K562 (cell line): Measurements from ENCODE around the gene PRMT6. TPM values are rescaled to one million over a fixed set of nuclear protein-coding genes. Genes with fewer than 3 reads are reported as not detected.
A peak's percentile ranks its signal among the peaks of the same experiment; 100 is the strongest.

Source experiments
- ATAC-seq: fragments of 200-7000 bp; cut with Tn5 transposase; 3 replicates; pipeline ENCODE4 v1.9.1; 2020; ENCODE audit warnings: moderate library complexity
- BruUV-seq: library from RNA; stranded (reverse); fragments of 400-500 nt; replicated peaks from 2 replicates; lab custom pipeline; 2021; lab: Mats Ljungman, UMichigan
- CTCF ChIA-PET: fragments of 300-600 bp; formaldehyde crosslinking; extraction: SDS; loops from one replicate; lab custom pipeline; 2021; ENCODE audit warnings: low intra/inter-chr PET ratio; lab: Yijun Ruan, JAX
- POLR2A ChIA-PET: fragments of 300-600, 350-650 bp; sonication (Branson Sonifier 250); formaldehyde crosslinking; extraction: SDS; loops from one replicate; lab custom pipeline; 2021; ENCODE audit warnings: antibody characterized with exemption, inconsistent platforms; lab: Yijun Ruan, JAX
- DNase-seq, 4 experiments: peaks; one replicate each; pipeline versions ENCODE4 v3.0.0 to v3.0.0-alpha.2; 2011 to 2018; ENCODE audit warnings: low spot score in 3 of 4, mixed read lengths in 3 of 4; ENCODE audit errors: extremely low read depth in 1 of 4
- FAIRE-seq: peaks from 2 replicates; lab custom pipeline; 2011; peaks lifted over from hg19 to GRCh38; lab: Jason Lieb, UNC
- H2AFZ ChIP-seq: 2 replicates; pipeline ENCODE4 v1.6.0; 2011; ENCODE audit warnings: low read depth, low read length, control low read depth, inconsistent platforms
- H3K27ac ChIP-seq: fragments of 200-600 bp; 3 replicates; pipeline ENCODE4 v1.8.0; 2011; ENCODE audit warnings: low read depth, mild to moderate bottlenecking, control low read depth, inconsistent platforms, low read length, moderate library complexity, mixed read lengths; ENCODE audit errors: extremely low read depth
- H3K27me3 ChIP-seq, 2 experiments: fragments of 300-600 bp in 1 of 2; 2 replicates in 1 of 2; 3 replicates in 1 of 2; pipeline versions ENCODE4 v1.6.0 to v1.8.0; 2011; ENCODE audit warnings: inconsistent platforms in 2 of 2, low read length in 2 of 2, mild to moderate bottlenecking in 1 of 2, mixed read lengths in 1 of 2, moderate library complexity in 1 of 2; ENCODE audit not compliant: control insufficient read depth in 2 of 2, insufficient read depth in 2 of 2
- H3K36me3 ChIP-seq: fragments of 300-600 bp; 3 replicates; pipeline ENCODE4 v1.8.0; 2011; ENCODE audit warnings: mild to moderate bottlenecking, low read length, inconsistent platforms; ENCODE audit not compliant: control insufficient read depth, insufficient read depth
- H3K4me1 ChIP-seq, 2 experiments: fragments of 200-600 bp in 1 of 2; replicated peaks in 1 of 2; 2 replicates in 1 of 2; 3 replicates in 1 of 2; pipeline versions ENCODE4 v1.5.1 to v1.8.0; 2011; ENCODE audit warnings: inconsistent platforms in 2 of 2, low read length in 2 of 2, mild to moderate bottlenecking in 1 of 2, mixed read lengths in 1 of 2, moderate library complexity in 1 of 2; ENCODE audit not compliant: control insufficient read depth in 2 of 2, insufficient read depth in 2 of 2
- H3K4me2 ChIP-seq: 2 replicates; pipeline ENCODE4 v1.6.1; 2011; ENCODE audit warnings: low read length, control low read depth, inconsistent platforms, mixed read lengths; ENCODE audit not compliant: insufficient read depth
- H3K4me3 ChIP-seq: fragments of 200-600 bp; sonication (generic), shearing (Covaris generic); 2 replicates; pipeline ENCODE4 v1.5.1; 2016; ENCODE audit warnings: control low read depth, inconsistent platforms
- H3K79me2 ChIP-seq: fragments of 200-600 bp; 3 replicates; pipeline ENCODE4 v1.8.0; 2011; ENCODE audit warnings: low read length, inconsistent platforms; ENCODE audit not compliant: control insufficient read depth, insufficient read depth
- H3K9ac ChIP-seq, 2 experiments: 2 replicates each; pipeline versions ENCODE4 v1.6.0 to v1.6.1; 2011; ENCODE audit warnings: low read depth in 2 of 2, low read length in 2 of 2, control low read depth in 1 of 2, inconsistent platforms in 1 of 2, mild to moderate bottlenecking in 1 of 2, mixed read lengths in 1 of 2; ENCODE audit not compliant: insufficient read depth in 1 of 2
- H3K9me1 ChIP-seq: one replicate; pipeline ENCODE4 v1.6.0; 2011; ENCODE audit warnings: inconsistent platforms, mild to moderate bottlenecking, low read length, moderate library complexity; ENCODE audit not compliant: control insufficient read depth, insufficient read depth
- H3K9me3 ChIP-seq: replicated peaks from 2 replicates; pipeline ENCODE4 v1.5.1; 2011; ENCODE audit warnings: low read depth, low read length, inconsistent platforms; ENCODE audit not compliant: control insufficient read depth, insufficient read depth
- H4K20me1 ChIP-seq: replicated peaks from 2 replicates; pipeline ENCODE4 v1.6.1; 2011; ENCODE audit warnings: low read length, inconsistent platforms, mixed read lengths; ENCODE audit not compliant: control insufficient read depth, insufficient read depth
- DLX4 ChIP-seq: fragments of 250-450 bp; sonication (Bioruptor Pico); IDR thresholded peaks from 2 replicates; pipeline ENCODE4 v1.6.1; 2021; ENCODE audit warnings: mild to moderate bottlenecking
- EGR1 ChIP-seq: fragments of 450-650 bp; conservative IDR thresholded peaks from 2 replicates; pipeline ENCODE4 v1.6.1; 2017; ENCODE audit warnings: mild to moderate bottlenecking
- MAX ChIP-seq: sonication (generic); formaldehyde crosslinking; IDR thresholded peaks from 2 replicates; pipeline ENCODE4 v1.9.0; 2022; ENCODE audit warnings: mild to moderate bottlenecking, missing genetic modification reagents
- MYNN ChIP-seq, 2 experiments: sonication (generic); formaldehyde crosslinking in 1 of 2; IDR thresholded peaks; 2 replicates each; pipeline versions ENCODE4 v1.5.0 to v1.6.1; 2016 to 2020; ENCODE audit warnings: antibody characterized with exemption in 1 of 2, missing genetic modification reagents in 1 of 2
- PHF8 ChIP-seq: fragments of 200-600 bp; sonication (generic); IDR thresholded peaks from 2 replicates; pipeline ENCODE4 v1.6.1; 2012; ENCODE audit warnings: mixed run types, mild to moderate bottlenecking, inconsistent platforms, low read length, moderate library complexity, borderline replicate concordance
- POLR2AphosphoS5 ChIP-seq: IDR thresholded peaks from 2 replicates; pipeline ENCODE4 v1.6.1; 2011; ENCODE audit warnings: mild to moderate bottlenecking, low read depth, low read length, moderate library complexity; ENCODE audit not compliant: control insufficient read depth, insufficient read depth
- POLR2G ChIP-seq: fragments of 200-400 bp; formaldehyde crosslinking; IDR thresholded peaks from 2 replicates; pipeline ENCODE4 v1.6.1; 2017; ENCODE audit warnings: low read depth, mild to moderate bottlenecking, antibody characterized with exemption, low read length, moderate library complexity
- RBM22 ChIP-seq: fragments of 200-400 bp; formaldehyde crosslinking; IDR thresholded peaks from 2 replicates; pipeline ENCODE4 v1.6.1; 2018; ENCODE audit warnings: low read length, low read depth; ENCODE audit not compliant: poor library complexity, severe bottlenecking
- SREBF1 ChIP-seq: fragments of 150-350 bp; IDR thresholded peaks from 2 replicates; pipeline ENCODE4 v1.6.1; 2014; ENCODE audit warnings: antibody characterized with exemption, low read depth, low read length, borderline replicate concordance
- TEAD1 ChIP-seq, 2 experiments: fragments of 450-650 bp in 1 of 2; sonication (generic) in 1 of 2; formaldehyde crosslinking; IDR thresholded peaks; 2 replicates each; pipeline versions ENCODE4 v1.4.0 to v1.8.0; 2020 to 2022; ENCODE audit warnings: mild to moderate bottlenecking in 2 of 2, missing genetic modification reagents in 1 of 2
- TRIM25 ChIP-seq: fragments of 450-650 bp; IDR thresholded peaks from 2 replicates; pipeline ENCODE4 v1.7.0; 2016; ENCODE audit warnings: borderline replicate concordance
- UBTF ChIP-seq, 2 experiments: IDR thresholded peaks; 2 replicates each; pipeline ENCODE4 v1.6.1; 2012; ENCODE audit warnings: improper control_type of control experiment in 2 of 2, low read depth in 2 of 2, low read length in 2 of 2, borderline replicate concordance in 1 of 2
- ZNF79 ChIP-seq: fragments of 250-450 bp; sonication (Bioruptor Pico); IDR thresholded peaks from 2 replicates; pipeline ENCODE4 v1.4.0; 2020; ENCODE audit warnings: low read depth, mild to moderate bottlenecking, moderate library complexity
- WGBS: fragments of 100-300 bp; shearing (Covaris generic); methylation state at CpG from one replicate; pipeline ENCODE4 v1.1.6; 2016; ENCODE audit warnings: low coverage, mixed read lengths; ENCODE audit not compliant: insufficient coverage; ENCODE audit errors: missing lambda C conversion rate; 5-methylcytosine and 5-hydroxymethylcytosine counted together
- in situ Hi-C: fragments of 300-500 bp; cut with MboI; formaldehyde crosslinking; loops from 4 replicates; pipeline ENCODE4 v1.15.0; 2018; ENCODE audit warnings: inconsistent platforms, mixed read lengths
- intact Hi-C: fragments of 100-400 bp; cut with micrococcal nuclease; formaldehyde crosslinking; loops from 2 replicates; pipeline ENCODE4 v1.14.2; 2022
- polyA plus RNA-seq, 8 experiments: library from polyadenylated mRNA; depleted of rRNA in 4 of 8; stranded (reverse) in 5 of 8; unstranded in 3 of 8; fragments of >200 nt; fragmentation: Nextera tagmentation in 2 of 8; fragmentation: Illumina TruSeq in 1 of 8; extraction: Ambion mirVana in 2 of 8; extraction: Trizol in 1 of 8; gene quantifications; 2 replicates each; pipeline versions ENCODE4 v1.2.1 to v1.2.3, GENCODE V29; 2011 to 2014; ENCODE audit warnings: inconsistent platforms in 1 of 8, missing spikeins in 1 of 8
- total RNA-seq, 7 experiments: library from RNA; depleted of rRNA in 6 of 7; stranded (reverse); fragments of >200 nt in 6 of 7; fragmentation: Illumina TruSeq in 2 of 7; extraction: Trizol in 2 of 7; gene quantifications; 2 replicates each; pipeline versions ENCODE4 v1.2.1 to v1.2.3, GENCODE V29; 2011 to 2021; ENCODE audit warnings: low replicate concordance in 1 of 7

PRMT6 gene
- total and polyA plus RNA-seq, 9 of the 15 experiments (the other 6 are each of a cell fraction or from before 2014, with no cell fraction given), result 6.1 to 36.9 (median 29.4) TPM

GRCh38 chr1:107057197-107058133 lies 991 bp downstream of the PRMT6 start:
- H3K4me3 ChIP-seq, result peak overlapping the region; percentile 77
- POLR2A ChIA-PET, result interaction anchor here (0.5 to 1.1 kb wide), 6 partner anchors 10 to 1972 kb away, joined by 3 to 4 read pairs (median 4); no protein-coding TSS in a partner anchor
- peaks cover 27% of the 10 kb centered on the region; the same call in 2 of the 3 replicates for H3K36me3 ChIP-seq
- H4K20me1 ChIP-seq, result no peaks in the 10 kb centered on the region
- no peaks in the 10 kb centered on the region for H3K9me1 ChIP-seq
- no peak for FAIRE-seq
- CTCF ChIA-PET, result no interaction called here
- peak; percentile 84 for ATAC-seq
- H3K79me2 ChIP-seq, result peaks cover 29% of the 10 kb centered on the region
- WGBS, result under 1% methylated on average over 53 of the region's 55 CpGs
- DNase-seq, result peak; percentile 55 to 78 (median 66)
- peak overlapping the region; percentile 99 for H2AFZ ChIP-seq
- BruUV-seq, result no TSS peak
- in situ Hi-C loops (no loop called here), intact Hi-C loops (loop anchor here (5.0 kb wide), 1 partner anchor 40 kb away; no protein-coding TSS in a partner anchor)
- H3K9me3 ChIP-seq, result no peaks in the 10 kb centered on the region
- peak overlapping the region; percentile 87 for H3K27ac ChIP-seq
- no peaks in the 10 kb centered on the region for H3K27me3 ChIP-seq
- H3K4me2 ChIP-seq, result peak overlapping the region; percentile 97
- H3K9ac ChIP-seq, result peak overlapping the region; percentile 83 to 100
- peaks cover 3 to 19% of the 10 kb centered on the region in 2 experiments; a peak in 3 of 5 replicates for H3K4me1 ChIP-seq
- peak; percentile 72 for TF ChIP-seq MAX (CRISPR knock-in tag)
- TF ChIP-seq DLX4, result no peak
- no peak for TF ChIP-seq SREBF1
- TF ChIP-seq MYNN (IDR thresholded peaks at IDR 0.05), result 0 out of 2 replicates have a peak, but pooled peaks have one; percentile 39
- no peak for TF ChIP-seq MYNN (CRISPR knock-in tag; IDR thresholded peaks at IDR 0.05)
- TF ChIP-seq UBTF (IDR thresholded peaks at IDR 0.05; ENCODE audit: borderline replicate concordance in 1 of 2, low read depth in 2 of 2, low read length in 2 of 2), result peak in 1 of 2 experiments; percentile 34; a peak in 2 of 4 replicates
- peak; percentile 12 for TF ChIP-seq RBM22
- no peak for TF ChIP-seq ZNF79 (CRISPR knock-in tag)
- peak; percentile 54 for TF ChIP-seq EGR1
- TF ChIP-seq PHF8, result peak; percentile 17; the same call in 1 of the 2 replicates
- TF ChIP-seq POLR2G, result peak; percentile 42
- TF ChIP-seq TRIM25, result no peak
- TF ChIP-seq POLR2AphosphoS5, result peak; percentile 49; the same call in 1 of the 2 replicates
- 0 out of 4 replicates have a peak, but pooled peaks of 1 of the 2 experiments have one; percentile 13 for TF ChIP-seq TEAD1 (CRISPR knock-in tag; IDR thresholded peaks at IDR 0.05)
